Suprapubic skin (tissue), 3 donors: ENCODE results near the gene ANKRD6.

ENCODE experiments used
- POLR2AphosphoS5 ChIP-seq, 3 donors: sonication (generic); formaldehyde crosslinking; IDR thresholded peaks; one replicate each; pipeline ENCODE4 v1.6.1; 2017; ENCODE audit warnings: antibody characterized with exemption in 3 of 3
- TF ChIP-seq, protein P1 (sequence below), 2 donors: fragments of 200-600 bp in 1 of 2; fragments of 450-650 bp in 1 of 2; sonication (generic) in 1 of 2; IDR thresholded peaks; one replicate each; pipeline ENCODE4 v1.5.1; 2016 to 2019; ENCODE audit warnings: antibody characterized with exemption in 2 of 2, mild to moderate bottlenecking in 1 of 2, moderate library complexity in 1 of 2

- TF ChIP-seq, protein P1, sequence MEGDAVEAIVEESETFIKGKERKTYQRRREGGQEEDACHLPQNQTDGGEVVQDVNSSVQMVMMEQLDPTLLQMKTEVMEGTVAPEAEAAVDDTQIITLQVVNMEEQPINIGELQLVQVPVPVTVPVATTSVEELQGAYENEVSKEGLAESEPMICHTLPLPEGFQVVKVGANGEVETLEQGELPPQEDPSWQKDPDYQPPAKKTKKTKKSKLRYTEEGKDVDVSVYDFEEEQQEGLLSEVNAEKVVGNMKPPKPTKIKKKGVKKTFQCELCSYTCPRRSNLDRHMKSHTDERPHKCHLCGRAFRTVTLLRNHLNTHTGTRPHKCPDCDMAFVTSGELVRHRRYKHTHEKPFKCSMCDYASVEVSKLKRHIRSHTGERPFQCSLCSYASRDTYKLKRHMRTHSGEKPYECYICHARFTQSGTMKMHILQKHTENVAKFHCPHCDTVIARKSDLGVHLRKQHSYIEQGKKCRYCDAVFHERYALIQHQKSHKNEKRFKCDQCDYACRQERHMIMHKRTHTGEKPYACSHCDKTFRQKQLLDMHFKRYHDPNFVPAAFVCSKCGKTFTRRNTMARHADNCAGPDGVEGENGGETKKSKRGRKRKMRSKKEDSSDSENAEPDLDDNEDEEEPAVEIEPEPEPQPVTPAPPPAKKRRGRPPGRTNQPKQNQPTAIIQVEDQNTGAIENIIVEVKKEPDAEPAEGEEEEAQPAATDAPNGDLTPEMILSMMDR (IDR thresholded peaks at IDR 0.05), result no peak
- TF ChIP-seq POLR2AphosphoS5 (IDR thresholded peaks at IDR 0.05), result no peak
These were observed 20.6 kb upstream of the ANKRD6 start, which contains the start of gene RRAGD for GRCh38 chr6:89412071-89413005.
